HTERT RPE-1 (cell line): ENCODE results near the gene PEA15.

Experiments used
- in situ Hi-C: fragments of 300-500 bp; cut with MboI; formaldehyde crosslinking; loops from 4 replicates; pipeline ENCODE4 v1.14.3; 2020; ENCODE audit warnings: low sequenced_read_pairs

The PEA15 gene

GRCh38 chr1:160178731-160179130 is 26.5 kb upstream of the PEA15 start:
- in situ Hi-C loops: no loop called here

GRCh38 chr1:160179336-160179735 is 25.8 kb upstream of the PEA15 start:
- in situ Hi-C loops: no loop called here

GRCh38 chr1:160186246-160186645 is 18.9 kb upstream of the PEA15 start:
- in situ Hi-C loops: no loop called here

- in situ Hi-C loops: no loop called here
These were observed 18.5 kb upstream of the PEA15 start for GRCh38 chr1:160186729-160187128.

- in situ Hi-C loops: no loop called here
These were observed 17.8 kb upstream of the PEA15 start for GRCh38 chr1:160187407-160187806.

DNA sequence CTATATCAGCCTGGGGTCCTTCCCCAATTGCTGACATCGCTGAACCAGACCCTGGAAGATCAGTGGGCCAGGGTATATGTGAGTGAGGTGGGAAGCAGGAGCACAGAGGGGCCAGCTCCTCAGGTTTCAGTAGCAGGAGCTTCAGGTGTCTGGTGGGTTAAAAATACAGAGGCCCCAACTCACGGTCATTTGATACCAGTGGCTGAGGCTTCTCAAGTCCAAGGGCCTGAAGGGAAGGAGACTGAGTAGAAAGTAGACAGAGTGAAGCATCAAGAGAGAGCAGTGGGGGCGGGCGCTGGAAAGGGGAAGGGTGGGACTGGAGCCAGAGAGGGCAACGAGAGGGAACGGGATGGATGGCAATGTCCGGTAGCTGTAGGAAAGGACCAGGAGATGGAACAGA is 16.8 kb upstream of the PEA15 start:
- in situ Hi-C loops: no loop called here

- in situ Hi-C loops: no loop called here
These were observed 15.2 kb upstream of the PEA15 start, which contains the start of gene CASQ1 for GRCh38 chr1:160189649-160190625. Gene CASQ1, plus strand, starts transcription at chr1:160190575. Its CDS starts 177 bp downstream, at chr1:160190752.

DNA sequence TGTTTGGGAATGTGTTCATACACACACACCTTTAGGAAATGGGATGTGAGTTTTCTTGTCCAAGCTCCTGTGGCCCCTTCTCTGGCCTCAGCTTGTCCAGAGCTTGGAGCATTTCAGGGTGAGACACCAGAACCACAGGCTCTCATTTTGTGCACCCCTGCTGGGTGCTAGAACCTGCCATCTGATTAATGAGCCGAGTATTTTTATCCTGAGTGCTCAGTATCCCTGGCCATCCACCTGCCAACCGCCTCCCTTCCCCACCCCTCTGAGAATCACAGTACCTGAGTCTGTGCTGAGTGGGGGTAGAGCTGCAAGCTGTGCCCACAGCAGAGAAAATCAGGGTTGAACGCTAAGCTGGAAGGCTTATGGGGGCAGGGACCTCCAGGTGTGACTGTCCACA is 13.4 kb upstream of the PEA15 start:
- in situ Hi-C loops: no loop called here

GRCh38 chr1:160192234-160192633 is 12.9 kb upstream of the PEA15 start:
- in situ Hi-C loops: no loop called here

- in situ Hi-C loops: no loop called here
These were observed 11.9 kb upstream of the PEA15 start for GRCh38 chr1:160193091-160193819.

GRCh38 chr1:160193832-160194736 is 11.1 kb upstream of the PEA15 start:
- in situ Hi-C loops: no loop called here

DNA sequence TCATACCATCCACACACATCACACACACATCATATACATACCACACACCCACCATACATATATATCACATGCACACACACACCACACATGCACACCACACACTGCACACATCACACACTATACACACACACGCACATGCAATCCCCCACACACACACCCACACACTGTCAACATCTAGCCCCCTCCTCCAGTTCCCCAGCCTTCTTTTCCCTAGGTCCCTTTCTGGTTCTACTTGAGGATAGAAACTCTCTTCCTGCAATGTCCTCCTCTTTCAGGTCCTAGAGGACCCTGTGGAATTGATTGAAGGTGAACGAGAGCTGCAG is 10.5 kb upstream of the PEA15 start:
- in situ Hi-C loops: no loop called here

DNA sequence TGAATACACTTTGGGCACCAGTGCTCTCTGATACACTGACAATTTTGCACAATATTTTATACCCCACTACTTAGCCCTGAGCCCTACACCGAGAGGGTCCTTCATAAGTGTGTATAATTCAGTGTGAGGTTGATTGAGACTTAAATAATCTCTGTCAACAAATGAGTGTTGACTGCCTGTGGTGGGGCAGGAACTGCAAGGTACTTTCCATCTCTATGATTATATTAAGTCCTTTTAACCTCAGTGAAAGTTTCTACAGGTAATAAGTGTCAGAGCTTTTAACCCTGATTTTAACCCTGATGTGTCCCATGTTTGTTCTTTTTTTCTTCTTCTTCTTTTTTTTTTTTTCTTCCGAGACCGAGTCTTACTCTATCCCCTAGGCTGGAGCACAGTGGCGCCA is 9.0 kb upstream of the PEA15 start:
- in situ Hi-C loops: no loop called here

- in situ Hi-C loops: no loop called here
These were observed 8.0 kb upstream of the PEA15 start for GRCh38 chr1:160197231-160197630.

DNA sequence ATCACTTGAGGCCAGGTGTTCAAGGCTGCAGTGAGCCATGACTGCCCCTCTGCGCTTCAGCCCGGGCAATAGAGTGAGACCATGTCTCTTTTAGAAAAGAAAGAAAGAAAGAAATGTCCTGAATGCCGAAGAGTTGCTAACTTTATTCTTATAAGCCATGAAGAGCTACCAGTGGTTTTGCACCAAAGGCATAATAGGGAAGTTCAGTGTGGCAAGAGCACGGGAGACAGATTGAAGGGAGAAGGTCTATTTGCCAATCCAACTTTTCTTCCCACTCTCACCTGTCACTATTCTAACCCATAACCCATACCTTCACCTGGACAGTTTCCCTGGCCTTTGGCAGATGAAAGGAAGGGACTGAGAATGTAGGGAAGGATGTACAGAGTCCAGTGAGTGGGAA is 4.4 kb upstream of the PEA15 start:
- in situ Hi-C loops: no loop called here

DNA sequence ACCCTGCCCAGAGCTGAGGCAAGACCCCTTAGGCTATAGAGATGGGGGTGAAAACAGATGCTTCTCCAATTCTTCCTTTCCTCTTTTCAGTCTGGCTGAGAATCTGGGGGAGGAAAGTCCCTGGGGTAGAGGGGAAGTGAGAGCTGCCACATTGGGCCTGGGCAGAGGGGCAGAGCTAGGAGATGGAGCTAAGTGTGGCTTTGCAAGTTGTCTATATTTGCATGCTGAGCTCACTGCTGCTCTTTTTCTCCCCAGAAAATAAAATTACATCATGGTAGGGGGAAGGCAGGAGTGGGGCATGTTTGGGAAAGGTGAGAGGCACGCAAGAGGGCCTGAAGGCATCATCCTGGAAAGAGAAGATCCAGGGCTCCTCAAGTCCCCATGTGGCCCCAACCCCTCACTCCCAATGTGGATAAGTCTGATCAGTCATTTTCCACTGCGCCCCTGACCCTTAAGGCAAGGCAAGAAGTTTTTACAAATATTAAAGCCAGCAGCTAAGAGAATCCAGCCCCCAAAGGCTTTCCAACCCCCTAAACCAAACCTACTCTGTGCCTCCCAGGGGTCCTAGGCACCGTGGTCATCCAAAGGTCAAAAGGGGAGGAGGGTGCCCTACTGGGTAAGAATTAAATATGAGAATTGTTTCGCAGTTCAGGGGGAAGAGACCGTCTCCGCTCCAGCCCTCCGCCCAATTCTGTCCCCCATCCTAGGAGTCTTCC is 500 bp upstream of the PEA15 start:
- in situ Hi-C loops: no loop called here

GRCh38 chr1:160206036-160206389 is 829 bp downstream of the PEA15 start:
- in situ Hi-C loops: no loop called here

- in situ Hi-C loops: no loop called here
These were observed 1.4 kb downstream of the PEA15 start for GRCh38 chr1:160206421-160207117.

DNA sequence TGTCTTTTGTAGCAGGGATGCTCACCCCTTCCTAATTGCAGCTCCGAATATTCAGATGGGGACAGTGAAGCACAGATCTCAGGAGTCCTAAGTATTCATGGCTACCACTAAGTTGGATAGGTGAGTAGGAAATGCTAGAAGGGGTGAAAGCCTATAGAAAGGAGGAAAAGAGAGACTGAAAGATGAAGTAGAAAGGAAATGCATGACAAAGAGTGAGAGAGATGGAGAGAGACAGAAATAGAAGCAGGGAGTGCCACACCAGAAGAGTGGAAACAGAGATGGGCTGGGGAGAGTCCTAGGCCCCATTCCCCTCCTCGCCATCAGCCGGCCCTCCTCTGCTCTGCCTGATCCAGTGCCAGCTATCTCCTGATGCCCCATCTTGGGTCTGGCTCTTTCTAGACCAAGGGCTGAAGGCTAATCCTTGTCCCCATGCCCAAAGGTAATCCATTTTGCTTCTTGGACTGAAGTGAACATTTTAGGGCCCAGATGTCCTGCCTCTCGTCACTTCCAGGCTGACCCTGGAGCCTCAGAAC is 2.0 kb downstream of the PEA15 start:
- in situ Hi-C loops: no loop called here
